Activated naive CD8-positive, alpha-beta T cell treated with anti-CD3 and anti-CD28 coated beads, Interleukin-2, amount 50 U/mL, for 16 hours (primary cell): ENCODE data around the gene GIN1.

Experiments
- DNase-seq: peaks from one replicate; pipeline ENCODE4 v3.0.0-alpha.2; 2020; ENCODE audit warnings: low read depth, low spot score

The GIN1 gene

DNA sequence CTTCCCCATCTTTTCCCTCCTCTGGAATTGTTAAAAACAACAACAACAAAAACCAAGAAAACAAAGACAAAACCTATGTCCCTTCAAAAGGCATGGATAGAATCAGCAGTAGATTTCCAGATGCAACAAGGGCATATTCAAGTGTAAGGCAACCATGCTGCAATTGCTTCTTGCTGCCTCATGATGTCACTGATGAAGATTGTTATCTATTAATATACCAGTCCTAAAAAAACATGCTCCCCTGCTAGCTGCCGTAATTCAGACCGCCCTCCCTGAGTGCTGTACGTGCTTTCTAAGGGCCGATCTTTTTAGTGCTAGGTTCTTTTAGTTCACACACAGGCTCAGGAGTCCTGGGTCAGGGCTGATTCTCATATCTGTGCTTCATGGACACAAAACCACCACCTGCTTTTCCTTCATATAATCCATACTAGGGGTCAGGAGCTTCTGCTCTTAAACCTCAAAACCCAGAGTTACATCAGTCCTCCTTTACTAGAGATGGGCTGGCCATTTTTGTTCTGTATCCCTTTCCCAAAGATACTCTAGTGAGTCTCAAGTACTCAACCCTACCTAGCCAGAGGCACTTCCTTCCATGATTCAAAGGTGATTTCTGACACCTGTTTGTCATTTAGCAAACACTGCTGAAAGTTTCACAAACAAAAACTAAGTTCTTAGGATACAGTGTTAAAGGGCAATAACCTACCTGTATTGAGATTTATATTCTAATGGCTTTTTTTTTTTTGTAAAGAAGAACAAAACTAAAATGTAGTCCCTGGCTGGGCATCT, 82.1 kb downstream of the GIN1 start:
- DNase-seq: no peak

- no peak for DNase-seq
Measured at GRCh38 chr5:103036601-103037000, 83.3 kb downstream of the GIN1 start.
